ENCODE results near the gene KRT26. TPM values are rescaled to one million over a fixed set of nuclear protein-coding genes. Genes with fewer than 3 reads are reported as not detected.
"Not testable (repeated sequence)": the region's sequence is repeated elsewhere in the genome, so short reads cannot be mapped to it uniquely, and the experiment has no call there.

KRT26 gene
- total RNA-seq, 1 experiment from 2014 or later, result not detected

GRCh38 chr17:40815381-40815780 lies 43.4 kb upstream of the KRT26 start:
- no peak overlapping the region for H2AK5ac ChIP-seq (ENCODE audit: insufficient read length, low read length)
- H3K27ac Mint-ChIP-seq, result no peak overlapping the region

GRCh38 chr17:40814657-40815056 lies 42.7 kb upstream of the KRT26 start:
- peaks cover 77% of the 10 kb centered on the region for H3K27me3 Mint-ChIP-seq (ENCODE audit: low read depth)
- DNase-seq; H2BK20ac ChIP-seq (ENCODE audit: low read depth, low read length, poor library complexity, severe bottlenecking): not testable (repeated sequence)

More at GRCh38 chr17:40815381-40815780, 43.4 kb upstream of the KRT26 start:
- no peak overlapping the region for H3K18ac ChIP-seq (ENCODE audit: insufficient read length, low read depth, low read length)
- no peak overlapping the region for H2BK120ac ChIP-seq (ENCODE audit: low read depth, low read length, poor library complexity, severe bottlenecking)
- no peak overlapping the region for H3K4me3 Mint-ChIP-seq
- no peaks in the 10 kb centered on the region for H3K79me1 ChIP-seq (ENCODE audit: insufficient read depth, low read depth, low read length, poor library complexity, severe bottlenecking)
- H3K4me2 ChIP-seq (ENCODE audit: insufficient read depth, insufficient read length, low read length), result no peak overlapping the region
- no peaks in the 10 kb centered on the region for H3K79me2 ChIP-seq (ENCODE audit: insufficient read depth, low read length)
- H2BK20ac ChIP-seq (ENCODE audit: low read depth, low read length, poor library complexity, severe bottlenecking), result no peak overlapping the region
- H3K14ac ChIP-seq (ENCODE audit: insufficient read depth, low read length), result no peak overlapping the region
- no peak overlapping the region for H3K27ac ChIP-seq (ENCODE audit: insufficient read length, low read depth, low read length)
- no peak overlapping the region for H3T11ph ChIP-seq (ENCODE audit: low read length)
- no peak for TF ChIP-seq CTCF (conservative IDR thresholded peaks at IDR 0.05)
- peaks cover 3% of the 10 kb centered on the region for H3K23me2 ChIP-seq (ENCODE audit: insufficient read length, low read depth, low read length, poor library complexity, severe bottlenecking)
- peaks cover 77% of the 10 kb centered on the region for H3K27me3 Mint-ChIP-seq (ENCODE audit: low read depth)
- no peak overlapping the region for H2BK12ac ChIP-seq (ENCODE audit: insufficient read length, low read depth, low read length)
- no peak overlapping the region for H4K5ac ChIP-seq (ENCODE audit: insufficient read length, low read depth, low read length)
- H4K91ac ChIP-seq (ENCODE audit: insufficient read length, low read depth, low read length), result no peak overlapping the region
- H4K8ac ChIP-seq (replicated peaks; ENCODE audit: insufficient read length, low read depth, low read length), result no peak overlapping the region
- no peak overlapping the region for H3K9ac ChIP-seq (ENCODE audit: extremely low read depth, insufficient read length, low read length)
- peaks cover 0 to 10% (median 8%) of the 10 kb centered on the region in 3 experiments; a peak in 5 of 7 replicates for H3K36me3 Mint-ChIP-seq (ENCODE audit: insufficient read depth in 1 of 3, low read depth in 3 of 3)
- no peak overlapping the region for H3K56ac ChIP-seq (ENCODE audit: insufficient read length, low read depth, low read length)
- H3K4me1 ChIP-seq (ENCODE audit: insufficient read depth, low read length), result no peaks in the 10 kb centered on the region
- H3K4ac ChIP-seq (ENCODE audit: low read depth, low read length), result no peak overlapping the region
- DNase-seq, result no peak
- H3K23ac ChIP-seq (ENCODE audit: insufficient read length, low read depth, low read length), result no peak overlapping the region
- H2AFZ ChIP-seq (ENCODE audit: low read length), result no peak overlapping the region
- no peaks in the 10 kb centered on the region for H4K20me1 ChIP-seq (ENCODE audit: control insufficient read depth, insufficient read depth, insufficient read length)
- no peaks in the 10 kb centered on the region for H3K9me3 ChIP-seq (ENCODE audit: control insufficient read depth, low read depth, low read length)
- no CpG with 5 or more reads among the region's 1 CpG for WGBS (ENCODE audit: extremely low coverage, insufficient read length, low lambda C conversion rate)
- no peak overlapping the region for H2BK15ac ChIP-seq (ENCODE audit: low read depth, low read length)
- H3K9me3 Mint-ChIP-seq, result no peaks in the 10 kb centered on the region
- peaks cover 1% of the 10 kb centered on the region; the same call in 1 of the 2 replicates for H3K27me3 ChIP-seq (ENCODE audit: insufficient read depth, low read length)
- H3K4me1 Mint-ChIP-seq, result peaks cover 0 to 8% of the 10 kb centered on the region in 2 experiments; a peak in 1 of 4 replicates
- no peak overlapping the region for H2BK5ac ChIP-seq (ENCODE audit: insufficient read length, low read length)

More at GRCh38 chr17:40814657-40815056, 42.7 kb upstream of the KRT26 start:
- H2BK15ac ChIP-seq (ENCODE audit: low read depth, low read length); H3K9me3 Mint-ChIP-seq; H3K18ac ChIP-seq (ENCODE audit: insufficient read length, low read depth, low read length); H2AK5ac ChIP-seq (ENCODE audit: insufficient read length, low read length); H4K20me1 ChIP-seq (ENCODE audit: control insufficient read depth, insufficient read depth, insufficient read length); H3K56ac ChIP-seq (ENCODE audit: insufficient read length, low read depth, low read length); H3K79me2 ChIP-seq (ENCODE audit: insufficient read depth, low read length); H3K27ac ChIP-seq (ENCODE audit: insufficient read length, low read depth, low read length); H3K4me1 ChIP-seq (ENCODE audit: insufficient read depth, low read length); H3K9me3 ChIP-seq (ENCODE audit: control insufficient read depth, low read depth, low read length); H3K79me1 ChIP-seq (ENCODE audit: insufficient read depth, low read depth, low read length, poor library complexity, severe bottlenecking); H3K4me1 Mint-ChIP-seq; H3K9ac ChIP-seq (ENCODE audit: extremely low read depth, insufficient read length, low read length); H4K5ac ChIP-seq (ENCODE audit: insufficient read length, low read depth, low read length); H3T11ph ChIP-seq (ENCODE audit: low read length); H3K27ac Mint-ChIP-seq; H2BK12ac ChIP-seq (ENCODE audit: insufficient read length, low read depth, low read length); H3K23ac ChIP-seq (ENCODE audit: insufficient read length, low read depth, low read length); H3K4ac ChIP-seq (ENCODE audit: low read depth, low read length); H3K4me2 ChIP-seq (ENCODE audit: insufficient read depth, insufficient read length, low read length); H3K23me2 ChIP-seq (ENCODE audit: insufficient read length, low read depth, low read length, poor library complexity, severe bottlenecking); H4K91ac ChIP-seq (ENCODE audit: insufficient read length, low read depth, low read length); H3K27me3 ChIP-seq (ENCODE audit: insufficient read depth, low read length); H4K8ac ChIP-seq (replicated peaks; ENCODE audit: insufficient read length, low read depth, low read length); H3K14ac ChIP-seq (ENCODE audit: insufficient read depth, low read length); H2BK5ac ChIP-seq (ENCODE audit: insufficient read length, low read length); H2AFZ ChIP-seq (ENCODE audit: low read length); H2BK120ac ChIP-seq (ENCODE audit: low read depth, low read length, poor library complexity, severe bottlenecking); H3K4me3 Mint-ChIP-seq: not testable (repeated sequence)
- WGBS (ENCODE audit: extremely low coverage, insufficient read length, low lambda C conversion rate), result no CpG with 5 or more reads among the region's 3 CpGs
- H3K36me3 Mint-ChIP-seq (ENCODE audit: insufficient read depth in 1 of 3, low read depth in 3 of 3), result peaks cover 0 to 10% (median 8%) of the 10 kb centered on the region in 3 experiments; a peak in 5 of 7 replicates
